Endodermal cell (in vitro differentiated cells): Measurements from ENCODE around the gene OGFR. TPM values are rescaled to one million over a fixed set of nuclear protein-coding genes. Genes with fewer than 3 reads are reported as not detected.

ENCODE experiments used
- DNase-seq: peaks from one replicate; pipeline ENCODE4 v3.0.0-alpha.2; 2017
- H3K27ac ChIP-seq: 2 replicates; pipeline ENCODE4 v1.5.1; 2013; ENCODE audit warnings: mild to moderate bottlenecking, low read depth, low read length, moderate library complexity
- H3K27me3 ChIP-seq: 2 replicates; pipeline ENCODE4 v1.6.1; 2013; ENCODE audit warnings: mild to moderate bottlenecking, low read length, moderate library complexity; ENCODE audit not compliant: insufficient read depth, control insufficient read depth, poor library complexity, severe bottlenecking
- H3K36me3 ChIP-seq: 2 replicates; pipeline ENCODE4 v1.7.0; 2013; ENCODE audit warnings: mild to moderate bottlenecking, low read length, moderate library complexity; ENCODE audit not compliant: control insufficient read depth, insufficient read depth
- H3K4me1 ChIP-seq: one replicate; pipeline ENCODE4 v1.7.0; 2013; ENCODE audit warnings: low read length; ENCODE audit not compliant: control insufficient read depth, insufficient read depth
- H3K4me3 ChIP-seq: 2 replicates; pipeline ENCODE4 v1.5.1; 2013; ENCODE audit warnings: mild to moderate bottlenecking, low read length, moderate library complexity
- H3K9ac ChIP-seq: 2 replicates; pipeline ENCODE4 v1.6.1; 2013; ENCODE audit warnings: mild to moderate bottlenecking, low read length, moderate library complexity; ENCODE audit not compliant: poor library complexity, severe bottlenecking; ENCODE audit errors: extremely low read depth
- H3K9me3 ChIP-seq: 2 replicates; pipeline ENCODE4 v1.6.1; 2013; ENCODE audit warnings: mild to moderate bottlenecking, low read length, moderate library complexity; ENCODE audit not compliant: control insufficient read depth
- H3K27ac Mint-ChIP-seq: 2 replicates; pipeline ENCODE4 v1.8.0; 2020; ENCODE audit warnings: mixed read lengths
- H3K27me3 Mint-ChIP-seq: 2 replicates; pipeline ENCODE4 v1.8.0; 2021; ENCODE audit warnings: mild to moderate bottlenecking, mixed read lengths; ENCODE audit not compliant: insufficient read depth
- H3K36me3 Mint-ChIP-seq: 2 replicates; pipeline ENCODE4 v1.8.0; 2020; ENCODE audit warnings: low read depth, mixed read lengths
- H3K4me1 Mint-ChIP-seq: 2 replicates; pipeline ENCODE4 v1.8.0; 2020; ENCODE audit warnings: mixed read lengths
- H3K4me3 Mint-ChIP-seq: 2 replicates; pipeline ENCODE4 v1.8.0; 2020; ENCODE audit warnings: mild to moderate bottlenecking, moderate library complexity, mixed read lengths
- H3K9me3 Mint-ChIP-seq: 2 replicates; pipeline ENCODE4 v1.8.0; 2020; ENCODE audit warnings: mild to moderate bottlenecking, mixed read lengths
- CTCF ChIP-seq: fragments of 200-600 bp; sonication (generic); conservative IDR thresholded peaks from 2 replicates; pipeline ENCODE4 v1.5.0; 2021; ENCODE audit warnings: antibody characterized with exemption, mild to moderate bottlenecking
- WGBS, 2 experiments: methylation state at CpG; one replicate each; pipeline versions ENCODE4 v1.1.5 to v1.1.7; 2013; ENCODE audit warnings: missing lambda C conversion rate in 2 of 2, mixed read lengths in 1 of 2; ENCODE audit not compliant: insufficient coverage in 1 of 2, insufficient read length in 1 of 2; 5-methylcytosine and 5-hydroxymethylcytosine counted together
- total RNA-seq, 2 donors: library from RNA; stranded (reverse); fragmentation: NEBNext Ultra II Directional in 1 of 2; extraction: Animal tissue kit (Norgen Biotek cat#: 25700) in 1 of 2; gene quantifications; 2 replicates in 1 of 2; 3 replicates in 1 of 2; pipeline ENCODE4 v1.2.1, GENCODE V29; 2021

Gene OGFR
- total RNA-seq, 2 donors from 2014 or later, result 28.1 to 28.5 TPM

DNA sequence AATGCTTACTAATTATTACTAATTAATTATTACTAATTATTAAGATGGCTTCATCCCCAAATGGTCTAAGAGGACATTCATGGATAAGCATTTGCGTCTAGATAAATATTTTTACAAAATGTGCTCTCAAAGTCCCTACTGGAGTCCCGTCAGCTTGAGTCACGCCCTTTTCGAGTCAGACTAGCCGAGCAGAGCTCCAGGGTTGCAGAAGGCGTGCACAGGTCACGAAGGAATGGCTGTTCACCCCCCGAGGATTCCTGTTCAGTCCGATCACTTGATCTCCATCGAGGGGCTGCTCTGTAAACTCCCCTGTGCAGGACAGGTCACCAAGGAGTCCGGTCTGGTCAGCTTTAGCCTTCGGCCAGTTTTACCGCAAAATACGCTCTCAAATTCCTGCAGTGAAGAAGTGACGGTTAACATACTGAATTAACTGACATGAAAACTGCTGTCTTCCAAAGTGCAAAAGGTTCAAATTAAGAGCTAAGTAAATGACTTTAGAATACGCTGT, 37.1 kb downstream of the OGFR start:
- H3K4me1 ChIP-seq, result no peaks in the 10 kb centered on the region
- H3K27me3 ChIP-seq, result no peaks in the 10 kb centered on the region
- TF ChIP-seq CTCF, result no peak
- DNase-seq, result no peak
- H3K9me3 ChIP-seq, result no peaks in the 10 kb centered on the region
- no peak overlapping the region for H3K4me3 Mint-ChIP-seq
- H3K27ac Mint-ChIP-seq, result no peak overlapping the region
- no peaks in the 10 kb centered on the region for H3K9me3 Mint-ChIP-seq
- H3K27ac ChIP-seq, result no peak overlapping the region
- 93 to 94% methylated on average over 16 of the region's 16 CpGs for WGBS, 2 experiments
- peaks cover 39% of the 10 kb centered on the region for H3K36me3 Mint-ChIP-seq
- no peaks in the 10 kb centered on the region for H3K27me3 Mint-ChIP-seq
- H3K36me3 ChIP-seq, result peaks cover 32% of the 10 kb centered on the region
- no peaks in the 10 kb centered on the region for H3K4me1 Mint-ChIP-seq
- no peak overlapping the region for H3K9ac ChIP-seq
- no peak overlapping the region for H3K4me3 ChIP-seq

GRCh38 chr20:62843656-62844055, 39.0 kb downstream of the OGFR start:
- no peaks in the 10 kb centered on the region for H3K27me3 Mint-ChIP-seq
- H3K4me3 Mint-ChIP-seq, result no peak overlapping the region
- H3K9ac ChIP-seq, result no peak overlapping the region
- H3K36me3 Mint-ChIP-seq, result peaks cover 33% of the 10 kb centered on the region
- no peaks in the 10 kb centered on the region for H3K4me1 ChIP-seq
- no peak overlapping the region for H3K27ac Mint-ChIP-seq
- H3K9me3 Mint-ChIP-seq, result no peaks in the 10 kb centered on the region
- WGBS, 2 experiments, result 89 to 96% methylated on average over 5 to 10 of the region's 10 CpGs
- H3K9me3 ChIP-seq, result no peaks in the 10 kb centered on the region
- no peak for TF ChIP-seq CTCF
- peaks cover 21% of the 10 kb centered on the region for H3K36me3 ChIP-seq
- H3K4me3 ChIP-seq, result no peak overlapping the region
- H3K27me3 ChIP-seq, result no peaks in the 10 kb centered on the region
- DNase-seq, result no peak
- H3K4me1 Mint-ChIP-seq, result no peaks in the 10 kb centered on the region
- no peak overlapping the region for H3K27ac ChIP-seq

- H3K36me3 ChIP-seq, result peaks cover 26% of the 10 kb centered on the region
- DNase-seq, result no peak
- H3K27me3 Mint-ChIP-seq, result no peaks in the 10 kb centered on the region
- no peak overlapping the region for H3K27ac ChIP-seq
- no peaks in the 10 kb centered on the region for H3K4me1 ChIP-seq
- no peaks in the 10 kb centered on the region for H3K9me3 ChIP-seq
- no peaks in the 10 kb centered on the region for H3K27me3 ChIP-seq
- no peak overlapping the region for H3K4me3 ChIP-seq
- H3K4me3 Mint-ChIP-seq, result no peak overlapping the region
- WGBS, 2 experiments, result 95% methylated on average over 4 to 6 of the region's 7 CpGs
- TF ChIP-seq CTCF, result no peak
- H3K4me1 Mint-ChIP-seq, result no peaks in the 10 kb centered on the region
- no peak overlapping the region for H3K9ac ChIP-seq
- no peaks in the 10 kb centered on the region for H3K9me3 Mint-ChIP-seq
- H3K36me3 Mint-ChIP-seq, result peaks cover 31% of the 10 kb centered on the region
- no peak overlapping the region for H3K27ac Mint-ChIP-seq
Observed at GRCh38 chr20:62844182-62844581, 39.5 kb downstream of the OGFR start.
